ENCODE results near the gene ENHO.

ENHO gene

DNA sequence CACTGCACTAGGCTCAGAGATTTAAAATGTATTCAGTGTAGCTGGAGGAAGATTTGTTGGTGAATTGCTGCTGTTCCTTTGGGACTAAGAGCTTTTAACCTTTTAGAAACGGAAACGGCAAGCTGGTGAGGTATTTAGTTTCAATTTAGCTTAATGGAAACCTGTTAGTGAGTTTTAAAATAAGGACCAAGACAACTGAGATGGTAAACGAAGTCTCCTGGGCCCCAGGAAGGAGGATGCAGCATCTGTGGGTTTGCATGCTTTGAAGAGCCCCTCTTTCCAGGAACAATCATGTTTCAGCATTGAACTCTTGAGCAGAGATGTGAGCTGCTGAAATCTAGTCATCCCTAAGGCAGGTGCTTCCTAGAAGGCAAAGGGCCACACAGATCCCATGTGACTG, 47.7 kb downstream of the ENHO start:
- DNase-seq (ENCODE audit: low spot score), result no peak
